Activated T-cell treated with anti-CD3 and anti-CD28 coated beads for 24 hours (primary cell): ENCODE measurements around the gene CLIC5.

ENCODE experiments used
- DNase-seq: peaks from one replicate; pipeline ENCODE4 v3.0.0-alpha.2; 2020; ENCODE audit warnings: low read depth

The CLIC5 gene

GRCh38 chr6:45838451-45838850 is 177.2 kb downstream of the CLIC5 start:
- no peak for DNase-seq

GRCh38 chr6:45837541-45838200 is 178.0 kb downstream of the CLIC5 start:
- DNase-seq = no peak

GRCh38 chr6:45836984-45837383 is 178.7 kb downstream of the CLIC5 start:
- DNase-seq = no peak

GRCh38 chr6:45836438-45836824 is 179.2 kb downstream of the CLIC5 start:
- no peak for DNase-seq

GRCh38 chr6:45835721-45836437 is 179.8 kb downstream of the CLIC5 start:
- no peak for DNase-seq

GRCh38 chr6:45832063-45832462 is 183.6 kb downstream of the CLIC5 start:
- no peak for DNase-seq
